ENCODE results near the gene SLC27A1. TPM values are rescaled to one million over a fixed set of nuclear protein-coding genes. Genes with fewer than 3 reads are reported as not detected.

The SLC27A1 gene
- total RNA-seq, 1 experiment from 2014 or later: 8.1 TPM

Other genes with a start within 250 kb of the SLC27A1 start
- 3.7 and 3.8 TPM in 2 replicates for gene OCEL1, start 244.3 kb upstream of the SLC27A1 start, total RNA-seq (2014; rRNA removed; shearing (Covaris generic))
- gene NR2F6, start 224.6 kb upstream of the SLC27A1 start, total RNA-seq (2014; rRNA removed; shearing (Covaris generic)): 38.1 and 46.6 TPM in 2 replicates
- gene USHBP1, start 205.8 kb upstream of the SLC27A1 start, total RNA-seq (2014; rRNA removed; shearing (Covaris generic)): not detected in 2 replicates
- 71.1 and 74.3 TPM in 2 replicates for gene BABAM1, start 203.1 kb upstream of the SLC27A1 start, total RNA-seq (2014; rRNA removed; shearing (Covaris generic))
- 1.2 and 1.5 TPM in 2 replicates for gene ANKLE1, start 188.6 kb upstream of the SLC27A1 start, total RNA-seq (2014; rRNA removed; shearing (Covaris generic))
- 1.3 and 1.4 TPM in 2 replicates for gene ABHD8, start 167.1 kb upstream of the SLC27A1 start, total RNA-seq (2014; rRNA removed; shearing (Covaris generic))
- 55.1 and 60.1 TPM in 2 replicates for gene MRPL34, start 164.7 kb upstream of the SLC27A1 start, total RNA-seq (2014; rRNA removed; shearing (Covaris generic))
- gene DDA1, start 161.0 kb upstream of the SLC27A1 start, total RNA-seq (2014; rRNA removed; shearing (Covaris generic)): 15.1 and 15.3 TPM in 2 replicates
- 3.8 and 4.5 TPM in 2 replicates for gene ANO8, start 135.7 kb upstream of the SLC27A1 start, total RNA-seq (2014; rRNA removed; shearing (Covaris generic))
- gene GTPBP3, start 133.0 kb upstream of the SLC27A1 start, total RNA-seq (2014; rRNA removed; shearing (Covaris generic)): 19.8 and 21.9 TPM in 2 replicates
- gene PLVAP, start 93.2 kb upstream of the SLC27A1 start, total RNA-seq (2014; rRNA removed; shearing (Covaris generic)): not detected in 2 replicates
- gene CCDC194, start 76.3 kb upstream of the SLC27A1 start, total RNA-seq (2014; rRNA removed; shearing (Covaris generic)): not detected in 2 replicates
- 0.52 TPM in 1 of 2 replicates, not detected in the other for gene BST2, start 64.9 kb upstream of the SLC27A1 start, total RNA-seq (2014; rRNA removed; shearing (Covaris generic))
- 54.7 and 74.6 TPM in 2 replicates for gene MVB12A, start 50.5 kb upstream of the SLC27A1 start, total RNA-seq (2014; rRNA removed; shearing (Covaris generic))
- gene TMEM221, start 21.9 kb upstream of the SLC27A1 start, total RNA-seq (2014; rRNA removed; shearing (Covaris generic)): 0.10 TPM in 1 of 2 replicates, not detected in the other
- gene NXNL1, start 9.6 kb upstream of the SLC27A1 start, total RNA-seq (2014; rRNA removed; shearing (Covaris generic)): not detected in 2 replicates
- 46.0 and 60.8 TPM in 2 replicates for gene PGLS, start 41.1 kb downstream of the SLC27A1 start, total RNA-seq (2014; rRNA removed; shearing (Covaris generic))
- 38.8 and 41.4 TPM in 2 replicates for gene COLGALT1, start 85.1 kb downstream of the SLC27A1 start, total RNA-seq (2014; rRNA removed; shearing (Covaris generic))
- gene UNC13A, start 217.8 kb downstream of the SLC27A1 start, total RNA-seq (2014; rRNA removed; shearing (Covaris generic)): 0.69 and 0.84 TPM in 2 replicates
- 10.4 and 10.5 TPM in 2 replicates for gene MAP1S, start 249.0 kb downstream of the SLC27A1 start, total RNA-seq (2014; rRNA removed; shearing (Covaris generic))

Measured in NCI-H460 (cell line).